Hematopoietic multipotent progenitor cell (in vitro differentiated cells): ENCODE data around the gene FGD2. TPM values are rescaled to one million over a fixed set of nuclear protein-coding genes. Genes with fewer than 3 reads are reported as not detected.

ENCODE experiments used
- DNase-seq, 3 donors: peaks; one replicate each; pipeline ENCODE4 v3.0.0-alpha.2; 2011 to 2015; ENCODE audit warnings: low read depth in 2 of 3, low spot score in 2 of 3
- total RNA-seq: library from RNA; depleted of rRNA; stranded (reverse); fragments of >200 nt; gene quantifications from one replicate; pipeline ENCODE4 v1.2.3, GENCODE V29; 2012

The FGD2 gene, protein sequence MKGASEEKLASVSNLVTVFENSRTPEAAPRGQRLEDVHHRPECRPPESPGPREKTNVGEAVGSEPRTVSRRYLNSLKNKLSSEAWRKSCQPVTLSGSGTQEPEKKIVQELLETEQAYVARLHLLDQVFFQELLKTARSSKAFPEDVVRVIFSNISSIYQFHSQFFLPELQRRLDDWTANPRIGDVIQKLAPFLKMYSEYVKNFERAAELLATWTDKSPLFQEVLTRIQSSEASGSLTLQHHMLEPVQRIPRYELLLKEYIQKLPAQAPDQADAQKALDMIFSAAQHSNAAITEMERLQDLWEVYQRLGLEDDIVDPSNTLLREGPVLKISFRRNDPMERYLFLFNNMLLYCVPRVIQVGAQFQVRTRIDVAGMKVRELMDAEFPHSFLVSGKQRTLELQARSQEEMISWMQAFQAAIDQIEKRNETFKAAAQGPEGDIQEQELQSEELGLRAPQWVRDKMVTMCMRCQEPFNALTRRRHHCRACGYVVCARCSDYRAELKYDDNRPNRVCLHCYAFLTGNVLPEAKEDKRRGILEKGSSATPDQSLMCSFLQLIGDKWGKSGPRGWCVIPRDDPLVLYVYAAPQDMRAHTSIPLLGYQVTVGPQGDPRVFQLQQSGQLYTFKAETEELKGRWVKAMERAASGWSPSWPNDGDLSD
- 3.0 TPM for total RNA-seq

DNA sequence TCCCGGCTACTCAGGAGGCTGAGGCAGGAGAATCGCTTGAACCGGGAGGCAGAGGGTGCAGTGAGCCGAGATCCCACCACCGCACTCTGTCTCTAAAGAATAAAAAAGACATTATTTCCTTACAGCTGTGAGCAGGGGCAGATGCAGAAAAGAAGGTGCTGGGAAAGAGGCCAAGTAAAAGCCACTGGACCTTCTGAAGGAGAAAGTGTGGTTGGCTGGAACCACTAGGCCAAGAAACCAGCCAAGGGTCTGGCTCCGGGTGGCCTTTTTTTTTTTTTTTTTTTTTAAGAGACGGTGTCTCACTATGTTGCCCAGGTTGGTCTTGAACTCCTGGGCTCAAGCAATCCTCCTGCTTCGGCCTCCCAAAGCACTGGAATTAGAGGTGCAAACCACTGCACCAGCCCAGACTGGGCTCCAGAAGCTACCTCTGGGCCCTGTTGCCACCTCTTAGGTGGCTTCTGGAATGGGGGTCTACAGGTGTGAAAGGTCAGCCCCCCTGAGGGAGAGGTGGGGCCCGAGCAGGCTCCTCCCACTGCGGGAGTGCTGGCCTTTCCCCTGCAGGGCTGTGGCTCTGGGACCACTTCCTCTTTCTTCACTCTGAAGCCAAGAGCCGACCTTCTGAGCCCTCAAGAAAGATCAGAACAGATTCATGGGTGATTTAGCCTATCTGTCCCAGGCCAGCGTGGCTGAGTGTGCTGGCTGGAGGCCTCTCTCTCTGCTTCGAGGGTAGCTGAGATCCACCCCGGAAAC, at the start of gene FGD2:
Gene FGD2, plus strand, starts transcription at position 595 of the 750 bp plus-strand sequence. CDS start 163 bp downstream, outside the sequence.
- peak in 2 of 3 donors; percentile 63 to 81 for DNase-seq

DNA sequence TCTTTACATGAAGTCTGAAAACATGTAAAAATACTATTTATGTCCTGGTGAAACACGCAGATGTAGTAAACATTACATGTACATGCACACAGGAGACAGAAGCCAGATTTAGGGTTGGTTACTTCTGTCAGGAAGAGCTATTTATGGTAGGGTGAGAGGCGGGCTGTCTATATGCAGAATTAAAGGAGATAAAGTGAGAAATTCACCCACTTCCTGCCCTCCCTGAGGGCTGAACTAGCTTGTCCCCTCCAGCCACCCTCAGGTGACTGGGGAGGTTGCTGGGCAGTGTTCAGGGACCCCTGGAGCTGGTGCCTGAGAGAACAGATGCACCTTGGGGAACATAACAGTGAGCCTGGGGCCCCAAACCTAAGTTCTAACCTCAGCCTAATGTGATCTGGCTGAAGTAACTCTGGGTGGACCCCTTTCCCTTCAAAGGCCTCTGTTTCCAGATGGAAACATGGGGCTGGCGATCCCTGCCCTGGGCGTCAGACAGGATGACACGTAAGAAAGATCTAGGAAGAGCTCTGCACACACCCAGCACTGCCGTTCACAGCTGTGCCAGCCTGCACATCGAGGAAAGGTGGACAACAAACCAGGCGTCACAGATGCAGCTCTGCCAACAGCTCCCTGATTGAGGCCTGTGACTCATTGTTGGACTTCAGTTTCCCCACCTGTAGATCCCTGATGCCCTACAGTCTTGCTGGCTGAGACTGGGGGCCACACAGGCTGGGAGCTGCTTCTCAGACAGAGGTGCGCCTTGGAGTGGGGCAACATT, 49.6 kb upstream of the FGD2 start:
- no peak for DNase-seq

DNA sequence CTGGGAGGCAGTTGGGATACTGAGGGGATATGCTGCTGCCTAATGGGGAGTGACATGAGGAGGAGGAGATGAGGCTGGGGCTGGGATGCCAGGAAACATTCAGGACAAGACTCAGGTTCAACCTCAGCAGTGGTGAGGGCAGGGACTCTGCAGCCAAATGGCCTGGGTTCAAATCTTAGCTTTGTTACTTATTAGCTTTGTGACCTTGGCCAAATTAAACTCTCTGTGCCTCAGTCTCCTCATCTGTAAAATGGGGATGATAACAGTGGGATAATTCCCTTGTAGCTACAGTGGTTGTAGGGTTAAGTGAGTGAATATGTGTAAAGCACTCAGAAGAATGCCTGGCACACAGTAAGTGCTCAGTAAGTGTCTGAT, 49.0 kb upstream of the FGD2 start:
- no peak for DNase-seq

DNA sequence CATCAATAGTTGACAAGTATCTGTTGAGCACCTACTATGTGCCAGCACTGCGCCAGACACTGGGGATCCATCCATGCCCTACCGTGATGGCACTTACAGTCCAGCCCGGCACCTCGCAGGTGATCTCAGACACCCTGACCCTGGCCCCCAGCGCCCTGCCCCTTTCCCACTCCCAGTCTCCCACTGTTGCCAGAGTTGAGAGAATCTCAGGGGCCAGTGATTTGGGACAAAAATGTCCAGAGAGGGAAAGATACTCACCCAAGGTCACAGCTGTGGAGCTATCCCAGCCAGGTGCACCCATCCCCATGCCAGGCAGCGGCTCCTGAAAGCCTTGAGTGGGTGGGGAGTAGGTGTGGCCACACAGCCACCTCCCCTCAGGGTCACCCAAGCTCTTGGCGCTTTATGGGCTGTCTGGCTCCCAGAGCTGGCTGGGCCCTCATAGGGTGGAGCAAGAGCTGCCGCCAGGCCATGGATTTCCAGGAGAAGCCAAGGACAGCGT, 47.6 kb upstream of the FGD2 start:
- DNase-seq = no peak

DNA sequence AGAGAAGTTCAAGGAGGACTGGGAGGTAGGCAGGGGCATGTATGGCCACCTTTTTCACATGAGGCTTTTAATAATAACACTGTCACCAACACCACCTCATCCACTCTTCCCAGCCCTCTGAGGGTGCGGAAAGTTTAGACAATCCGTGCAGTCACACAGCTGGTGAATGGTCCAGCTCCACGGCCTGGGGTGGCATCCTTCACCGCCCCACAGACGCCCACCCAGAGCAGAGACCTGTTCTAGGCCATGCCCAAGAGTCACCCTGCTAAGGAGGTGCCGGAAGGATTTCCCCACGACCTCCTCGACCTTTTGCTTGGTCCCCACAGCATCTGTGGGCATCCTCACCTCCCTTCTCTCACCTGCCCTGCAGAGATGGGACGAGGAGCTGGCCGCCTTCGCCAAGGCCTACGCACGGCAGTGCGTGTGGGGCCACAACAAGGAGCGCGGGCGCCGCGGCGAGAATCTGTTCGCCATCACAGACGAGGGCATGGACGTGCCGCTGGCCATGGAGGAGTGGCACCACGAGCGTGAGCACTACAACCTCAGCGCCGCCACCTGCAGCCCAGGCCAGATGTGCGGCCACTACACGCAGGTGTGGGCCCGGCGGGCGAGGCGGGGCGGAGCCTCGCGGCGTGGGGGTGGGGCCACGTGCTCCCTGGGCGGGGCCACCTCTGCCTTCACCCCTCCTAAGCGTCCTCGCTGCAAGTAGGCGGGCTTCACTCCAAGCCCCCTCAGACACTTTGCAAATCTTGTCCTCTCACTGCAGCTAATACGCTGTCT, 46.5 kb upstream of the FGD2 start:
- no peak for DNase-seq

DNA sequence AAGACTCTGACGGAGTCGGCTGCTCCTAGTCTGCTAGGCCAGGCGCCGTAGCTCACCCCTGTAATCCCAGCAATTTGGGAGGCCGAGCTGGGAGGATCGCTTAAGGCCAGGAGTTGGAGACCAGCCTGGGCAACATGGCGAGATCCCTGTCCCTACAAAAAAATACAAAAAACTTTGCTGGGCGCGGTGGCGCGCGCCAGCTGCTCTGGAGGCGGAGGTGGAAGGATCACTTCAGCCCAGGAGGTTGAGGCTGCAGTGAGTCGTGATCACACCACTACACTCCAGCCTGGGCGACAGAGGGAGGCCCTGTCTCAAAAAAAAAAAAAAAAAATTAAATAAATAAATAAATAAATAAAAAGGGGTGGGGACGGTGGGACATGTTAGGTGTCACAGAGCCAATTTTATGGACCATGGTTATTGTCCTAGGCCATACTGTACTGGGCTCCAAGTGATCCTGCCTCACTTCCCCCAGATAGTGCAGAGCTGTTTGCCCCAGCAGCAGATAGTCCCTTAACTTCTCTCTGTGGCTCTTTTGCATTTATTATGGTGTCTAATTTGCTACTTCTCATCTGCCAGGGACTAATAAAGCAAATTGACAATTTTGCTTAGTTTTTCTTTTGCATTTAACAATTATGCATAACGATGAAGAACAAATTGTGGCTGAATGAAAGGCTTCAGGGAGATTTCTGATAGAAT, 45.8 kb upstream of the FGD2 start:
- no peak for DNase-seq

DNA sequence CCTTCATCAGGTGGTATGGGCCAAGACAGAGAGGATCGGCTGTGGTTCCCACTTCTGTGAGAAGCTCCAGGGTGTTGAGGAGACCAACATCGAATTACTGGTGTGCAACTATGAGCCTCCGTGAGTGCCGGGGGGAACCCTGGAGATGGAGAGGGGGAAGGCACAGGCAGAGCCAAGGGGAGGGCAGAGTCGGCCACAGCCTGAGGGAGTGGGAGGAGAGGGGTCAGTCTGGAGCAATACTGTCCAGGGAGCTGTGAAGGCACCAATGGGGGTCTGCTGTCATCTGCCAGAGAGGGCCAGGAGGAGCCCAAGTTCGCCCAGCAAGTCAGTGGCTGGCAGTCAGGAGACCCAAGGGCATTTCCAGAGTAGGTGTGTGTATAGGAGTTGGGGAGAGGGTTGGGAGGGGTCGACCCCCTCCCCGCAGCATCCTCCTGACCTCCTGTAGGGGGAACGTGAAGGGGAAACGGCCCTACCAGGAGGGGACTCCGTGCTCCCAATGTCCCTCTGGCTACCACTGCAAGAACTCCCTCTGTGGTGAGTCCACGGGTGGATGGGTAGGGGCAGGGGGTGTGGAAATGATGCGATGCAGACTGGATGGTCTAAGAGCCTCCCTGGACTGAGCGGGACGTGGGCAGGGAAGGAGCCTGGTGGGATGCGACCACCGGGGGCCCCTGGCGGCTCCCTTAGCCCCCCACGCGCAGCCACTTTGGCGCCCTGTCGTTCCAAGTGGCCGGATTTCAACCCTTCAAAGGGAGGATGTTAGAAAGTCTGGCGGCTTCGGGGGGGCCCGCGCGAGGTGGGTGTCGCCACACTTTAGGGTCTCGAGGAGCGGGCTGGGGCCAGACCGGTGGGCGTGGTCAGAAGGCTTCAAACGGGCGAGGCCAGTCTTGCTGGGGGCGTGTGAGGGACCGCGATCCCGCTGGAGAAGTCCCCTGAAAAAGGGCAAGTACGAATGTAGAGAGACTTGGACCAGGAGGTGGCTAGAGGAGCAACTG, 43.7 kb upstream of the FGD2 start:
- no peak for DNase-seq

DNA sequence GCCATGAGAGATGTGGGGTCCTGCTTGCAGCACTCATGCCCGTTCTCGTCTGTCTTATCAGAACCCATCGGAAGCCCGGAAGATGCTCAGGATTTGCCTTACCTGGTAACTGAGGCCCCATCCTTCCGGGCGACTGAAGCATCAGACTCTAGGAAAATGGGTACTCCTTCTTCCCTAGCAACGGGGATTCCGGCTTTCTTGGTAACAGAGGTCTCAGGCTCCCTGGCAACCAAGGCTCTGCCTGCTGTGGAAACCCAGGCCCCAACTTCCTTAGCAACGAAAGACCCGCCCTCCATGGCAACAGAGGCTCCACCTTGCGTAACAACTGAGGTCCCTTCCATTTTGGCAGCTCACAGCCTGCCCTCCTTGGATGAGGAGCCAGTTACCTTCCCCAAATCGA, 42.6 kb upstream of the FGD2 start:
- DNase-seq = peak; percentile 54 to 96 (median 89)

DNA sequence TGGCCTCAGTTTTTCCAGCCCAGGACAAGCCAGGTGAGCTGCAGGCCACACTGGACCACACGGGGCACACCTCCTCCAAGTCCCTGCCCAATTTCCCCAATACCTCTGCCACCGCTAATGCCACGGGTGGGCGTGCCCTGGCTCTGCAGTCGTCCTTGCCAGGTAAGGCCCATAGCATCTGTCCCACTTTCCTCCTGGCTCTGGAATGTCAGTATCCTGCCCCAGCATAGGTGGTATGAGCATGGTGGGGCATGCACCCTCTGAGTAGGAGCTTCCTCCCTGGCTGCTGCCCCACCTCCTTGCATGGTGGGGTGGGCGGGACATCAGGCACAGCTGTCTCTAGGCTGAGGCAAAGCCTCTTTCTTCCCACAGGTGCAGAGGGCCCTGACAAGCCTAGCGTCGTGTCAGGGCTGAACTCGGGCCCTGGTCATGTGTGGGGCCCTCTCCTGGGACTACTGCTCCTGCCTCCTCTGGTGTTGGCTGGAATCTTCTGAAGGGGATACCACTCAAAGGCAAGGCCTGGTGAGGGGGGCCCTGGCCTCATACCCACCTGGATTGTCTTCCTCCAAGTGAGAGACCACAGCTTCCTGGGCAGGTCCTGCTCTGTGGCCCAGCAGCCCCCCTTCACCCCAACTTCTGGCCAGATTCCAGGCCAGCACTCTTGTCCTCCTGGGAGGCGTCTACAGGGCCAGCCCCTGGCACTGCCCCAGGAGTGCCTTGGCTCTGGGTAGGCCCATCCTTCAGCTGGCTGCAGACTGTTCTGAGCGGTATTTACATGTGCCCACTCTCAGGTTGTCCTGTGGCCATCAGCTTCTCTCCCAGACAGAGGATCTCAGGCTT, 41.8 kb upstream of the FGD2 start:
- peak in 2 of 3 donors; percentile 69 to 83 for DNase-seq

DNA sequence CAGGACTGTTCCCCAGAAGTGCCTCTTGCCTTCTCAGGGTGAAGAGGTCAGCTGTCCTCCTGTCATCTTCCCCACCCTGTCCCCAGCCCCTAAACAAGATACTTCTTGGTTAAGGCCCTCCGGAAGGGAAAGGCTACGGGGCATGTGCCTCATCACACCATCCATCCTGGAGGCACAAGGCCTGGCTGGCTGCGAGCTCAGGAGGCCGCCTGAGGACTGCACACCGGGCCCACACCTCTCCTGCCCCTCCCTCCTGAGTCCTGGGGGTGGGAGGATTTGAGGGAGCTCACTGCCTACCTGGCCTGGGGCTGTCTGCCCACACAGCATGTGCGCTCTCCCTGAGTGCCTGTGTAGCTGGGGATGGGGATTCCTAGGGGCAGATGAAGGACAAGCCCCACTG, 41.1 kb upstream of the FGD2 start:
- DNase-seq = no peak

DNA sequence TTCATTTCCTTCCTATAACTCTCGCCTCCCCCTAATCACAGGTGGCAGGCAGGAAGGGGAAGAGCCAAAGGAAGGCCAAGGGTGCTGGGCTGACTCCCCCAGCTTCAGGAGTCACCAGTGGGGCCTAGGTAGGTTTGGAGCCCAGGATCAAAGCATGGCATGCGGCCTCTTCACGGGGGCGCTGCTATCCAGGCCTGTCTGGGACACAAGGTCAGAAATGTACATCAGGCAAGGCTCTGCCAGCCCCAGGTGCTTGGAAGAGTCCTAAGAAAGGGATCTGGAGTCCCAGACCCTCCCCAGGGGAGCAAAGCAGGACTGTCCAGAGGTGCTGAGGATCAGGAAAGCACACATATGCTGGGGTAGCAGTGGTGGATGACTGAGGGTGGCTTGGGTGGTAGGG, 40.5 kb upstream of the FGD2 start:
- no peak for DNase-seq

DNA sequence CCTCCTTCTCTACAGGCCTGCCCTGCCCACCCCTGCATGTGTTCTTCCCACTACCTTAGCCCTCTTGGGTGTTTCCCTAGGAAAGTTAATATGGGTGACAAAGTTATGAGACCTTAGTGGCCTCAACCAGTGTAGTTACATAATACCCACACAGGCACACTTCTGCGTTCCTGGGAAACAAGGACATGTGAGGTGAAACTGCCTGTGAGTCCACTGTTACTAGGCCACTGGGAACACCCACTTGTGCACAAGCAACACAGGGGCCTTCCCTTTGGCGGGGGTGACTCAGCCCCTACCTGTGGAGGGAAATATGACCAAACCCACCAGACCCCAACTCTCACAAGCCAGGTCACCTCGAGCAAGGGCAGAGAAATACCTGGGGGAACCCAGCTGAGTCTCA, 38.2 kb upstream of the FGD2 start:
- no peak for DNase-seq

DNA sequence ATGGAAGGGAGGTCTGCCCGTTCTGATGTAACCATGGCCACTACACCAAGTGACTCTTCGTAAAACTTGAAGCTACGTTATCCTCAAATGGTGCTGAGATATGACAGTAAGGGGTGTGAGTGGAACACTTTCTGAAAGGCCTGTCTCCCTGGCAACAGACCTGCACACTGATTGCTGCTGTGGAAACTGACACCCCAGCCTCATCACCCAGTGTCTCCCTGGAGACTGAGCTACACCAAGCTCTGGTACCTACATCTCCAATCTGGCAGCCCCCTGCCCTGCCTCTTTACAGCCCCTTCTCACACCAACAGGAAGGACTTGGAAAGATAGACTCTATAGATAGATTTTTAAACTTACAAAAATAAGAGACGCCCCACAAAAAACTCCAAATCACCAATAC, 37.7 kb upstream of the FGD2 start:
- no peak for DNase-seq

DNA sequence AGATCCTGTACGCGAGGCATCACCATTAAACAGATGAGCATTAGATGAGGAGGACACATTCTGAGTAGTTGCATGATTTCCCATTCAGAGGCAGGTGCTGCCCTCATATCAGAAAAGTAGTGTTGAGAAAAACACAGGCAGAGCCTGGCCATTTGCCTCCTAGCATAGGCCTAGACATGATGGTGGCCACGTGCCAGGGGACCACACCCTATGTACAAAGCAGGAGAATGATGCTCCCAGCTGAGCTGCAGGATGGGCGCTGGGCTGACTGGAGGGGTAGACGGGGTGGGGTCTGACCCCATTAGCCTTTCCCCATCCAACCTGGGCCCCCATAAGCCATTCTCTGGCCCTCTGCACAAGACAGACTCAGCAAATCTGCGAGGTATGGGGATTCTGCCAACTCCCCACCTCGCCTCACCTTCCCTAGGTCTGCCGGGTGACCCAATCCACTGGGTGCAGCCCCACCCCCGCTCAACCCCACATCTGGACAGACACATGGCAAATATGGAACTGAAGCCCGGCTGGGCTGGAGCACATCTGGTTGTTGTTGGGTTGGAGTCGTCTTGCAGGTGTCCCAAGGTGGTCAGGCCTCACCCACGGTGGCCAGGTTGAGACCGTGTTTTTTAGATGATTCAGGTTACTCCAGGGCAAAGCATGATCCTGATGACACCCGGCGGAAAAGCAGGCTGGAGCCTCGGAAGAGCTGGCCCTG, 37.0 kb upstream of the FGD2 start:
- DNase-seq = no peak

DNA sequence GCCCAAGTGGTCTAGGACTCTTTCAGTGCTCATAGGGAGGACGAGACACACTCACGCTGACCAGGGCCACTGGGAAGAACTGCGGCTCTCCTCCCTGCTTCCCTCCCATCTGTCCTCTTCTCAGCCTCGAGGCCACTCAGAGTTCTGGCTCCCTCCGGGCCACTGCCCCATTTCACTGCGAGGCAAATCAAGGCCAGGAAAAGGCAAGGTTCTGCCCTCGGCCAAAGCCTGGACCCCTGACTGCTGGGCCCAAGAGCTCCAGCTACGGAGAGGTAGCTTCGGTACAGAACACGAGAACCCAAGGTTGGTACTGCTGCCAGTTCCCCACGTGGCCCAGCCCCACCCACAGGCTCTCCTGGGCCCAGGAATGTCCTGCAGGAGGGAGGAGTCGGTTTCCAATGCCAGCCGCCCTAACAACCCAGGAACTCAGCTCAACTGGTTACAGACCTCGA, 36.2 kb upstream of the FGD2 start:
- no peak for DNase-seq
